Adrenal gland (tissue), 5 donors: Measurements from ENCODE around the gene FGF12.

Experiments used
- POLR2A ChIP-seq, 2 donors: fragments of 450-650 bp; IDR thresholded peaks; one replicate each; pipeline ENCODE4 v1.6.1; 2017; ENCODE audit warnings: antibody characterized with exemption in 2 of 2, mild to moderate bottlenecking in 2 of 2, moderate library complexity in 1 of 2
- TF ChIP-seq, protein P1 (sequence below), 6 experiments: fragments of 450-650 bp in 4 of 6; fragments of 200-600 bp in 2 of 6; sonication (generic) in 1 of 6; IDR thresholded peaks; 1 replicate in 5 of 6; 2 replicates in 1 of 6; pipeline versions ENCODE4 v1.5.1 to v1.8.0; 2016 to 2021; ENCODE audit warnings: antibody characterized with exemption in 6 of 6, mild to moderate bottlenecking in 2 of 6, moderate library complexity in 1 of 6
- donor health status: DM: no; HTN: no; CAD: no.

DNA sequence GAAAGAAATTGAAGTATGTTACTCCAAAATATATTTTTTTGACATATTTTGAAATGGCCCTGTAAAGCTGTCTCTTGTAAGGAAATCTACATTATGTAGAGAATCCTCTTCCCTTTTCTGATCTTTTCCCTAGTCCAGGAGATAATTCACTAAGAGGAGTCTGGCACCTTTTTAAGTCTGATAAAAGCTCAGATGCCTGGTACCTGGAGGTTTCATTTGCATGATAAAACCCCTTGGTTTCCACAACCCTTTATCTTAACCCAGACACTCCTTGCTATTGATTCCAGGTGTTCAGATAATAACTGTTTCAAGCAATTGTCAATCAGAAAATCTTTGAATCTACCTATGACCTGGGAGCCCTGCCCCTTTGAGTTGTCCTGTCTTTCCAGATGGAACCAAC is 26.5 kb downstream of the FGF12 start:
- TF ChIP-seq, protein P1, sequence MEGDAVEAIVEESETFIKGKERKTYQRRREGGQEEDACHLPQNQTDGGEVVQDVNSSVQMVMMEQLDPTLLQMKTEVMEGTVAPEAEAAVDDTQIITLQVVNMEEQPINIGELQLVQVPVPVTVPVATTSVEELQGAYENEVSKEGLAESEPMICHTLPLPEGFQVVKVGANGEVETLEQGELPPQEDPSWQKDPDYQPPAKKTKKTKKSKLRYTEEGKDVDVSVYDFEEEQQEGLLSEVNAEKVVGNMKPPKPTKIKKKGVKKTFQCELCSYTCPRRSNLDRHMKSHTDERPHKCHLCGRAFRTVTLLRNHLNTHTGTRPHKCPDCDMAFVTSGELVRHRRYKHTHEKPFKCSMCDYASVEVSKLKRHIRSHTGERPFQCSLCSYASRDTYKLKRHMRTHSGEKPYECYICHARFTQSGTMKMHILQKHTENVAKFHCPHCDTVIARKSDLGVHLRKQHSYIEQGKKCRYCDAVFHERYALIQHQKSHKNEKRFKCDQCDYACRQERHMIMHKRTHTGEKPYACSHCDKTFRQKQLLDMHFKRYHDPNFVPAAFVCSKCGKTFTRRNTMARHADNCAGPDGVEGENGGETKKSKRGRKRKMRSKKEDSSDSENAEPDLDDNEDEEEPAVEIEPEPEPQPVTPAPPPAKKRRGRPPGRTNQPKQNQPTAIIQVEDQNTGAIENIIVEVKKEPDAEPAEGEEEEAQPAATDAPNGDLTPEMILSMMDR (IDR thresholded peaks at IDR 0.05), result no peak
- no peak for TF ChIP-seq POLR2A (IDR thresholded peaks at IDR 0.05)
